Purkinje cell (primary cell): ENCODE data around the gene RSPO1. TPM values are rescaled to one million over a fixed set of nuclear protein-coding genes. Genes with fewer than 3 reads are reported as not detected.

ENCODE experiments used
- polyA plus RNA-seq: library from polyadenylated mRNA; unstranded; fragments of >200 nt; fragmentation: Nextera tagmentation; gene quantifications from 2 replicates; pipeline ENCODE4 v1.2.1, GENCODE V29; 2014

The RSPO1 gene
- polyA plus RNA-seq: not detected in 2 replicates

DNA sequence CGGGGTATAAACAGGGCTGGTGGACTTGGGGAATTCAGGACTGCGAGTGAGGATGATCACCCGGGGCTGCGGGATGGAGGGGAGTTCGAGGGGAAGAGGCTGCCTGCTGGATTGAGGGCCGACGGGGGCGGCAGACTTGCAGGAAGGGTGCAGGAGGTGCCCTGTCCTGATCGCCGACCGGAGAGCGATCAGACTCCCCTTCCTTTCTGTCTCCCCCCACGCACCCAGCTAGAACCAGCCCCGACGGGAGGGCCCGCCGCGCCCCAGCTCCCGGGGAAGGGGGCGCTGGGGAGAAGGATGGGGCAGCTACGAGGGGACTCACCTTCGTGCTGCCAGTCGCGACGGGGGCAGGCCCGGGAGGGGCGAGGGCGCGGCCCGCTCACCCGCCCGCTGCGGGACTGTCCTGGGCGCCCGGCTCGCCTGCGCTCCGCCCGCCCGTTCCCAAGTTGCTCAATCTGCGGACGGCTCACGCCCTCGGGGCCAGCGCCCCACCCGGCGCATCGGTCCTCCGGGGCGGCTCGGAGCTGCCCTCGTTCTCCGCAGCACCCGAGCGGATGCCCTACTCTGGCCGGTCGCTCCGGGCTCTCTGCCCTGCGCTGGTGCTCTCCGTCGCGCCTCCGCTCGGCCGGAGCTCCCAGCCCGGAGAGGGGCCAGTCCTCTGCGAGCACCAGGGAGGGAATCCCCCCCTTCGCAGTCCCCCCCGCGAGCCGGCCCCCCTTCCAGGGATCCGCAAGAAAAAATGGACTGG lies at the start of gene RSPO1:
Gene RSPO1 (minus strand): TSS at position 649 of the 748 bp plus-strand sequence. CDS start 5,231 bp downstream, outside the sequence.

GRCh38 chr1:37595440-37596181 lies 39.1 kb downstream of the RSPO1 start, which contains the start of gene GNL2:
GNL2 (minus strand) TSS chr1:37595937; CDS start chr1:37595822, 115 bp downstream.

Other genes starting within 250 kb of the RSPO1 start
- not detected in 2 replicates for gene ZC3H12A, start 160.3 kb downstream of the RSPO1 start, polyA plus RNA-seq
- 35.8 and 53.3 TPM in 2 replicates for gene MEAF6, start 120.1 kb downstream of the RSPO1 start, polyA plus RNA-seq
- gene SNIP1, start 80.6 kb downstream of the RSPO1 start, polyA plus RNA-seq: 2.3 and 2.8 TPM in 2 replicates
- gene DNALI1, start 78.0 kb downstream of the RSPO1 start, polyA plus RNA-seq: 8.0 and 9.0 TPM in 2 replicates
- gene GNL2, start 39.0 kb downstream of the RSPO1 start, polyA plus RNA-seq: 13.2 and 18.2 TPM in 2 replicates
- 0.44 and 2.9 TPM in 2 replicates for gene CDCA8, start 57.6 kb upstream of the RSPO1 start, polyA plus RNA-seq
- gene EPHA10, start 130.2 kb upstream of the RSPO1 start, polyA plus RNA-seq: 0.15 TPM in 1 of 2 replicates, not detected in the other
- 20.3 and 20.4 TPM in 2 replicates for gene MANEAL, start 159.0 kb upstream of the RSPO1 start, polyA plus RNA-seq
- gene C1orf122, start 172.9 kb upstream of the RSPO1 start, polyA plus RNA-seq: 14.1 and 22.0 TPM in 2 replicates
- gene YRDC, start 173.3 kb upstream of the RSPO1 start, polyA plus RNA-seq: 10.3 and 15.5 TPM in 2 replicates
- gene MTF1, start 224.7 kb upstream of the RSPO1 start, polyA plus RNA-seq: 1.6 and 3.7 TPM in 2 replicates